Stimulated activated naive CD8-positive, alpha-beta T cell treated with anti-CD3 and anti-CD28 coated beads, Interleukin-15, Interleukin-2, amounts not matched to agents 100 ng/mL and 50 ng/mL, for 24 hours (primary cell): ENCODE results near the gene C4BPA.

Experiments
- H3K27ac Mint-ChIP-seq: one replicate; pipeline ENCODE4 v1.8.0; 2021; ENCODE audit warnings: mild to moderate bottlenecking, mixed read lengths
- H3K27me3 Mint-ChIP-seq: one replicate; pipeline ENCODE4 v1.8.0; 2021; ENCODE audit warnings: mixed read lengths
- H3K36me3 Mint-ChIP-seq: one replicate; pipeline ENCODE4 v1.8.0; 2021; ENCODE audit warnings: low read depth, mixed read lengths
- H3K4me1 Mint-ChIP-seq: one replicate; pipeline ENCODE4 v1.8.0; 2021; ENCODE audit warnings: low read depth, mixed read lengths
- H3K4me3 Mint-ChIP-seq: one replicate; pipeline ENCODE4 v1.8.0; 2021; ENCODE audit warnings: mild to moderate bottlenecking, mixed read lengths
- H3K9me3 Mint-ChIP-seq: one replicate; pipeline ENCODE4 v1.8.0; 2021; ENCODE audit warnings: mixed read lengths

Gene C4BPA

DNA sequence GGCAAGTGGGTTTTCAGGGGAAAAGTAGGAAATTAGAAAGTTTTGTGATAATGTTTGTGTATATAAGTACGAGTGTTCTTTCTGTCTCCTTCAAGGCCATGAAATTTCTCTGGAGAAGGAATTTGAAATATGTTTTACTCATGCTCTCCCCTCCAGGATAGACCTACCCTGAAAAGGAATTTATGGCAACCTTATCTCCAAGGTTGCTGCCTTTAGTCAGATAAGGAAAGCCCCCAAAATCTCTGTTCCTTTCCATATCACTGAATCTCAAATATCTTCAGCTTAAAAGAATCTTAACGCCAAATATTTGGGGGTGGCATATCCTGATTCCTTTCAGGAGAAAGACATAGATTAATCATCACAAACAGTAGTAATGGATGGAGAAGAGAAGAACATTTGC lies 15.9 kb upstream of the C4BPA start:
- H3K27ac Mint-ChIP-seq = no peak overlapping the region
- H3K27me3 Mint-ChIP-seq = peaks cover 2% of the 10 kb centered on the region
- no peak overlapping the region for H3K4me3 Mint-ChIP-seq
- H3K9me3 Mint-ChIP-seq = no peaks in the 10 kb centered on the region
- no peaks in the 10 kb centered on the region for H3K36me3 Mint-ChIP-seq
- H3K4me1 Mint-ChIP-seq = peaks cover 33% of the 10 kb centered on the region

GRCh38 chr1:207088701-207089626 lies 15.1 kb upstream of the C4BPA start, which contains the start of gene C4BPB:
Gene C4BPB (plus strand): TSS chr1:207088860. CDS start chr1:207089532, 672 bp downstream.
- H3K27me3 Mint-ChIP-seq = no peaks in the 10 kb centered on the region
- peaks cover 33% of the 10 kb centered on the region for H3K4me1 Mint-ChIP-seq
- no peaks in the 10 kb centered on the region for H3K36me3 Mint-ChIP-seq
- H3K9me3 Mint-ChIP-seq = no peaks in the 10 kb centered on the region
- peak within 1 kb of the TSS; percentile 49 for H3K27ac Mint-ChIP-seq
- H3K4me3 Mint-ChIP-seq = peak within 1 kb of the TSS; percentile 75

DNA sequence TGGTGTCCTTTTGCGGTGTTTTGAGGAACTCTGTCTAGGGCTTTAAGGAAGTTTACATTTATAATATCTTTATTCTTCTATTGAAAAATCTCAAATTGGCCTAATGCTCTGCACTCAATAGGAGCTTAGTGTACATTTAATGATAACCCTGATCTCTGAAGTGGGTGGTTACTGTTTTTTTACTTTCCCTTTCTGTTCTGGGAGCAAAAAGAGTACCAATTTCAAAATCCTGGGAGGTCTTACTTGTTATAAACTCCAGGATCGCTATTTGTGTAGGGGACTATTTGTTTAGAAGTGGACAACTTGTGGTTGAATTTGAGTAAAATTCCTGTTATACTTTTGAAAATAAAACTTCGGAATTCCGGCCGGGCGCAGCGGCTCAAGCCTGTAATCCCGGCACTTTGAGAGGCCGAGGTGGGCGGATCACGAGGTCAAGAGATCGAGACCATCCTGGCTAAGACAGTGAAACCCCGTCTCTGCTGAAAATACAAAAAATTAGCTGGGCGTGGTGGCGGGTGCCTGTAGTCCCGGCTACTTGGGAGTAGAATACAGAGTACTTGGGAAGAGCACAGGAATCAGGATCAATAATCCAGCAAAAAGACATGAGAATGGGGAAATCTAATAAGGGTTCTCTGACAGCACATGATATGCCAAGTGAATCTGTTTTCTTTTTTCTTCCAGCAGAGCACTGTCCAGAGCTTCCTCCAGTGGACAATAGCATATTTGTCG lies 14.2 kb upstream of the C4BPA start:
- Mint-ChIP-seq H3K4me3 (peak overlapping the region; percentile 75), H3K9me3 (no peaks in the 10 kb centered on the region), H3K4me1 (peaks cover 29% of the 10 kb centered on the region), H3K27me3 (no peaks in the 10 kb centered on the region), H3K36me3 (no peaks in the 10 kb centered on the region), H3K27ac (peak overlapping the region; percentile 49)

- Mint-ChIP-seq H3K36me3 (no peaks in the 10 kb centered on the region), H3K4me3 (no peak overlapping the region), H3K27ac (no peak overlapping the region), H3K27me3 (no peaks in the 10 kb centered on the region), H3K4me1 (peaks cover 22% of the 10 kb centered on the region), H3K9me3 (no peaks in the 10 kb centered on the region)
These were observed 12.7 kb upstream of the C4BPA start for GRCh38 chr1:207091200-207091908.

DNA sequence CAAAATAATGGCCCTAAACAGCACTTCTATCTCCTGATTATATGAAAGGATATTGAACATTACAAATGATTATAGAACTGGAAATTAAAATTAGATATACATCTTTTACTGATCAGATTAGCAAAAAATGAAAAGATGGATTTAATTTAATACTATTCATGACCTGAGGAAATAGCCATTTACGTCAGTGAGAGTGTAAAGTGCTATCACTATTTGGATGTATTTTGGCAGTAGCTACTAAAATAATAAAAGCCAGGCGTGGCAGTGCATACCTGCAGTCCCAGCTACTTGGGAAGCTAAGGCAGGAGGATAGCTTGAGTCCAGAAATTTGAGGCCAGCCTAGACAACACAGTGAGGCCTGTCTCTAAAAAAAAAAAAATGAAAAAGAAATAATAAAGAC lies 10.1 kb upstream of the C4BPA start:
- Mint-ChIP-seq H3K27me3 (no peaks in the 10 kb centered on the region), H3K4me1 (peaks cover 26% of the 10 kb centered on the region), H3K36me3 (no peaks in the 10 kb centered on the region), H3K4me3 (no peak overlapping the region), H3K27ac (no peak overlapping the region), H3K9me3 (no peaks in the 10 kb centered on the region)

GRCh38 chr1:207097871-207098324 lies 6.1 kb upstream of the C4BPA start:
- no peaks in the 10 kb centered on the region for H3K36me3 Mint-ChIP-seq
- peaks cover 11% of the 10 kb centered on the region for H3K4me1 Mint-ChIP-seq
- no peaks in the 10 kb centered on the region for H3K9me3 Mint-ChIP-seq
- H3K4me3 Mint-ChIP-seq = no peak overlapping the region
- peak overlapping the region; percentile 77 for H3K27ac Mint-ChIP-seq
- peaks cover 10% of the 10 kb centered on the region for H3K27me3 Mint-ChIP-seq

GRCh38 chr1:207101720-207102119 lies 2.3 kb upstream of the C4BPA start:
- Mint-ChIP-seq H3K4me1 (peaks cover 11% of the 10 kb centered on the region), H3K27me3 (peaks cover 12% of the 10 kb centered on the region), H3K27ac (no peak overlapping the region), H3K4me3 (no peak overlapping the region), H3K36me3 (no peaks in the 10 kb centered on the region), H3K9me3 (no peaks in the 10 kb centered on the region)

- H3K4me1 Mint-ChIP-seq = peaks cover 11% of the 10 kb centered on the region
- no peak overlapping the region for H3K4me3 Mint-ChIP-seq
- H3K27ac Mint-ChIP-seq = no peak overlapping the region
- no peaks in the 10 kb centered on the region for H3K36me3 Mint-ChIP-seq
- H3K27me3 Mint-ChIP-seq = peaks cover 12% of the 10 kb centered on the region
- H3K9me3 Mint-ChIP-seq = no peaks in the 10 kb centered on the region
These were observed 1.9 kb upstream of the C4BPA start for GRCh38 chr1:207102146-207102545.

- Mint-ChIP-seq H3K4me1 (peaks cover 8% of the 10 kb centered on the region), H3K36me3 (no peaks in the 10 kb centered on the region), H3K9me3 (no peaks in the 10 kb centered on the region), H3K4me3 (no peak overlapping the region), H3K27me3 (peaks cover 12% of the 10 kb centered on the region), H3K27ac (no peak overlapping the region)
These were observed 1.4 kb upstream of the C4BPA start for GRCh38 chr1:207102659-207103058.

DNA sequence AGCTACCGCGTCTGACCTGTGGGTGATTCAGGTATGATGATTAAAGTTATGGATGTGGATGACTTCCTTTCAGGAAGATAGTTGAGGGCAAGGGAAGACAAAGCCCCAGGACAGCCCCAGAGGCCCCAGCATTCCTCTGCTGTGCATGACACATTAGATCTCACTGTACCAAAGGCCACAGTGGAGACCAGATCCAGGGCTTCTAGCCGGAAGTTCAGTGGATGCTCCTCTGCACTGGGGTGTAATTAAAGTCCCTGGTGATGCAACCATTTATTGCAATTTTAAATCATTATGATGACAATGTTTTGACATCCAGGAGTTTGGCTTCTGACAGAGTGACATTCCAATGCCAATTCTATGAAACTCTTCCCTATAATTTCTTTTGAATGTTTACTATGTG lies 5.0 kb downstream of the C4BPA start:
- Mint-ChIP-seq H3K27ac (no peak overlapping the region), H3K36me3 (no peaks in the 10 kb centered on the region), H3K4me1 (no peaks in the 10 kb centered on the region), H3K4me3 (no peak overlapping the region), H3K9me3 (no peaks in the 10 kb centered on the region), H3K27me3 (peaks cover 9% of the 10 kb centered on the region)

GRCh38 chr1:207112616-207113296 lies 8.7 kb downstream of the C4BPA start:
- peaks cover 9% of the 10 kb centered on the region for H3K27me3 Mint-ChIP-seq
- no peaks in the 10 kb centered on the region for H3K36me3 Mint-ChIP-seq
- no peaks in the 10 kb centered on the region for H3K4me1 Mint-ChIP-seq
- no peak overlapping the region for H3K4me3 Mint-ChIP-seq
- H3K27ac Mint-ChIP-seq = no peak overlapping the region
- H3K9me3 Mint-ChIP-seq = no peaks in the 10 kb centered on the region

DNA sequence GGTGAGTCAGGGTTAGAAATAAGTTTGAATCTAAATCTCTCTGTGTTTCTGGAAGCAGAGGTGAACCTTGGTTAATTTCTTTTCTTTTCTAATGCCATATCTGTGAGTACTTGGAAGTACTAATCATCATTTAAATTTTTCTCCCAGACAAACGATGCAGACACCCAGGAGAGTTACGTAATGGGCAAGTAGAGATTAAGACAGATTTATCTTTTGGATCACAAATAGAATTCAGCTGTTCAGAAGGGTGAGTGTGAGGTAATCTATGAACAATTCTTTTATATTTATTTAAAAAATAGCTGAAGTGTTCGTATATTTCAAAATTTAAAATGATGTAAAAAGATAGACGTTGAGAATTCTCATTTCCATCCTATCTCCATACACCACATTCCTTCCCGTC lies 11.2 kb downstream of the C4BPA start:
- no peaks in the 10 kb centered on the region for H3K9me3 Mint-ChIP-seq
- no peaks in the 10 kb centered on the region for H3K36me3 Mint-ChIP-seq
- H3K4me3 Mint-ChIP-seq = no peak overlapping the region
- H3K4me1 Mint-ChIP-seq = no peaks in the 10 kb centered on the region
- H3K27ac Mint-ChIP-seq = no peak overlapping the region
- H3K27me3 Mint-ChIP-seq = peaks cover 5% of the 10 kb centered on the region

- no peak overlapping the region for H3K4me3 Mint-ChIP-seq
- H3K4me1 Mint-ChIP-seq = no peaks in the 10 kb centered on the region
- peaks cover 8% of the 10 kb centered on the region for H3K27me3 Mint-ChIP-seq
- peaks cover 15% of the 10 kb centered on the region for H3K36me3 Mint-ChIP-seq
- peaks cover 28% of the 10 kb centered on the region for H3K9me3 Mint-ChIP-seq
- H3K27ac Mint-ChIP-seq = no peak overlapping the region
These were observed 20.4 kb downstream of the C4BPA start for GRCh38 chr1:207124389-207124788.

DNA sequence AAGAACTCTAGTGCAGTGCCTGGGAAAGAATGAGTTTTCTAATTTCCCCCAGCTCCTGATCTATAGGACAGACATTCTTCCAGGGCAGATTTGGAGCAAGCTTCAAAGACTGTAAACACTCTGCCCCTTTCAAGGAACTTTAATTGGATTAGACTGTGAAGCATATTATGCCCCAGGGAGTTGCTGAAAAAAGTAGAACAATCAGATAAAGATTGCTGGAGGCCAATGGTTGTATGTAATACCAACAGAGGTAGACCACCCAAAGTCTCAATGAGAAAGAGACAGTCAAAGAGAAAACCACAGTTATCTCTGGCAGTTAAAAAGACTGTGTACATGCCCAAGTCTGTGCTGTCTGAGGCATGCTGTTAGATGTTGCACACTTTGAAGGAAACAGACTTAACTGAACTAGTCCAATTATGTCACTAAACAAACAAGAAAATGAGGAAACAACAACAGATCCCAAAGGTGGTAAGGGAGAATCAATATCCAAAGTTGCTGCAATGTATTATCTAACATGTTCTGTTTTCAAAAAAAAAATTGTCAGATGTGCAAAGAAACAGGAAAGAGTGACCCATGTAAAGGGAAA lies 24.4 kb downstream of the C4BPA start:
- Mint-ChIP-seq H3K27me3 (no peaks in the 10 kb centered on the region), H3K9me3 (peaks cover 44% of the 10 kb centered on the region), H3K27ac (no peak overlapping the region), H3K36me3 (peaks cover 19% of the 10 kb centered on the region), H3K4me3 (no peak overlapping the region), H3K4me1 (no peaks in the 10 kb centered on the region)
